ENCODE data around the gene UTP4.
"Not testable (repeated sequence)": the region's sequence is repeated elsewhere in the genome, so short reads cannot be mapped to it uniquely, and the experiment has no call there.

UTP4 gene

DNA sequence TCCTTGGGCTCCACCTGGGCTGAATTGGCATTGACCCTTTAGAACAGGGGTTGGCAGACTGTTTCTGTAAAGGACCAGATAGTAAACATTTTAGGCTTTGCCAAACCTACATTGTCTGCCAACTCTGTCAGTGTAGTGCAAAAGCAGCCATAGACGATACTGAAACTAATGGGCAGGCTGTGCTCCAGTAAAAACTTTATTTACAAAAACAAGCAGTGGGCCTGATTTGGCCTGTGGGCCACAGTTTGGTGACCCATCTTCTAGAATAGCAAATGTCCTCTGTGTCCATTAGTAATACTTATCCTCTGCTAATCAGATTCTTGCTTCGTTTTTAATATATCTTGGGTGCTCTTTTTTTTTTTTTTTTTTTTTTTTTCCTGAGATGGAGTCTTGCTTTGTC lies 6.2 kb downstream of the UTP4 start:
- Histone ChIP-seq H3K79me2 (ENCODE audit: control insufficient read depth, low read length) (peaks cover 85% of the 10 kb centered on the region), H3K4me1 (ENCODE audit: control insufficient read depth, low read length) (peaks cover 11% of the 10 kb centered on the region), H3K36me3 (ENCODE audit: control insufficient read depth, low read length) (peaks cover 92% of the 10 kb centered on the region)

DNA sequence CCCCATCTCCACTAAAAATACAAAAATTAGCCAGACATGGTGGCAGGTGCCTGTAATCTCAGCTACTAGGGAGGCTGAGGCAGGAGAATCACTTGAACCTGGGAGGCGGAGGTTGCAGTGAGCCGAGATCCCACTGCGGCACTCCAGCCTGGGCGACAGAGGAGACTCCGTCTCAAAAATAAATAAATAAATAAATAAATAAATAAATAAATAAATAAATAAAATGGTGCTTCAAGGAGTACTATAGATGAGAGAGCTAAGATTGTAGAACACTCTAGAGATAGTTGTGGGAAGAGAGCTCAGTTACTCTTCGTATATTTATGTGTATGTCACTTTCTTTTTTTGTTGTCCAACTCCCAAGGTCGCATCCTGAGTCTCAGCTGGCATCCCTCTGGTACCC lies 7.0 kb downstream of the UTP4 start:
- H4K20me1 ChIP-seq (ENCODE audit: control insufficient read depth, insufficient read depth, low read depth, low read length) = not testable (repeated sequence)

More for the DNA sequence above, 6.2 kb downstream of the UTP4 start:
- Histone ChIP-seq H3K4me2 (ENCODE audit: low read length) (no peak overlapping the region), H3F3A (ENCODE audit: control insufficient read depth, insufficient read depth) (no peaks in the 10 kb centered on the region), H3K4me3 (ENCODE audit: low read length) (no peak overlapping the region), H3K9me2 (replicated peaks; ENCODE audit: control insufficient read depth, low read length) (no peaks in the 10 kb centered on the region), H3K27me3 (ENCODE audit: control insufficient read depth, low read length) (no peaks in the 10 kb centered on the region), H3K27ac (ENCODE audit: low read depth, low read length) (no peak overlapping the region), H3K9me3 (ENCODE audit: control insufficient read depth, insufficient read depth, low read length) (no peaks in the 10 kb centered on the region), H4K20me1 (ENCODE audit: control insufficient read depth, insufficient read depth, low read depth, low read length) (peaks cover 14% of the 10 kb centered on the region)
- TF ChIP-seq, protein P1, sequence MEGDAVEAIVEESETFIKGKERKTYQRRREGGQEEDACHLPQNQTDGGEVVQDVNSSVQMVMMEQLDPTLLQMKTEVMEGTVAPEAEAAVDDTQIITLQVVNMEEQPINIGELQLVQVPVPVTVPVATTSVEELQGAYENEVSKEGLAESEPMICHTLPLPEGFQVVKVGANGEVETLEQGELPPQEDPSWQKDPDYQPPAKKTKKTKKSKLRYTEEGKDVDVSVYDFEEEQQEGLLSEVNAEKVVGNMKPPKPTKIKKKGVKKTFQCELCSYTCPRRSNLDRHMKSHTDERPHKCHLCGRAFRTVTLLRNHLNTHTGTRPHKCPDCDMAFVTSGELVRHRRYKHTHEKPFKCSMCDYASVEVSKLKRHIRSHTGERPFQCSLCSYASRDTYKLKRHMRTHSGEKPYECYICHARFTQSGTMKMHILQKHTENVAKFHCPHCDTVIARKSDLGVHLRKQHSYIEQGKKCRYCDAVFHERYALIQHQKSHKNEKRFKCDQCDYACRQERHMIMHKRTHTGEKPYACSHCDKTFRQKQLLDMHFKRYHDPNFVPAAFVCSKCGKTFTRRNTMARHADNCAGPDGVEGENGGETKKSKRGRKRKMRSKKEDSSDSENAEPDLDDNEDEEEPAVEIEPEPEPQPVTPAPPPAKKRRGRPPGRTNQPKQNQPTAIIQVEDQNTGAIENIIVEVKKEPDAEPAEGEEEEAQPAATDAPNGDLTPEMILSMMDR (IDR thresholded peaks at IDR 0.05; ENCODE audit: low read depth, low read length, poor library complexity, severe bottlenecking) = no peak
- TF ChIP-seq EZH2phosphoT487 (IDR thresholded peaks at IDR 0.05; ENCODE audit: borderline replicate concordance, low read length) = no peak

DNA sequence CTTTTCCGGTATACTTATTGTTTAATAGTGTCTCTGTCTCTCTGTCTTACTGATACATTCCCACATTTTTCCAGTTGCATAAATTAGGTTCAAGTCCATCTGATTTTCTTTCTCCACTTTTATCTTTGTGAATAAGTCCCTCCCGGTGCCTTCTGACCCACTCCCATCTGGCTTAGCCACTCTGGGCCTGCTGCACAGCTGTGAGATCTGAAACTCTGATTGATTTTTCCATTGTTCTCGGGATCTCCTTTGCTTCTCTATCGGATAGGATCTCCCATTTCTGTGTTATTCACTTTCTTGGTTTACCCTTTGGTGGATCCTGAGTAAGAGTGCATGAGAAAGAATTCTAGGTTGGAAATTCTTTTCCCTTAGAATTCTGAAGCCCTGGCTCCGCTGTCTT lies 8.6 kb downstream of the UTP4 start:
- H3K4me3 ChIP-seq (ENCODE audit: low read length) = no peak overlapping the region
- no peaks in the 10 kb centered on the region for H3K27me3 ChIP-seq (ENCODE audit: control insufficient read depth, low read length)
- H3K36me3 ChIP-seq (ENCODE audit: control insufficient read depth, low read length) = peaks cover 92% of the 10 kb centered on the region
- TF ChIP-seq EZH2phosphoT487 (IDR thresholded peaks at IDR 0.05; ENCODE audit: borderline replicate concordance, low read length) = no peak
- TF ChIP-seq, protein P1 (IDR thresholded peaks at IDR 0.05; ENCODE audit: low read depth, low read length, poor library complexity, severe bottlenecking) = no peak
- peaks cover 7% of the 10 kb centered on the region for H4K20me1 ChIP-seq (ENCODE audit: control insufficient read depth, insufficient read depth, low read depth, low read length)
- H3F3A ChIP-seq (ENCODE audit: control insufficient read depth, insufficient read depth) = peaks cover 5% of the 10 kb centered on the region
- no peak overlapping the region for H3K4me2 ChIP-seq (ENCODE audit: low read length)
- no peaks in the 10 kb centered on the region for H3K9me2 ChIP-seq (replicated peaks; ENCODE audit: control insufficient read depth, low read length)
- H3K27ac ChIP-seq (ENCODE audit: low read depth, low read length) = no peak overlapping the region
- peaks cover 75% of the 10 kb centered on the region for H3K79me2 ChIP-seq (ENCODE audit: control insufficient read depth, low read length)
- H3K4me1 ChIP-seq (ENCODE audit: control insufficient read depth, low read length) = no peaks in the 10 kb centered on the region
- no peaks in the 10 kb centered on the region for H3K9me3 ChIP-seq (ENCODE audit: control insufficient read depth, insufficient read depth, low read length)

More for the DNA sequence above, 7.0 kb downstream of the UTP4 start:
- H3K4me2 ChIP-seq (ENCODE audit: low read length); H3K4me1 ChIP-seq (ENCODE audit: control insufficient read depth, low read length); H3K27me3 ChIP-seq (ENCODE audit: control insufficient read depth, low read length); H3K4me3 ChIP-seq (ENCODE audit: low read length); H3F3A ChIP-seq (ENCODE audit: control insufficient read depth, insufficient read depth); H3K9me2 ChIP-seq (replicated peaks; ENCODE audit: control insufficient read depth, low read length); H3K27ac ChIP-seq (ENCODE audit: low read depth, low read length); H3K9me3 ChIP-seq (ENCODE audit: control insufficient read depth, insufficient read depth, low read length): not testable (repeated sequence)
- Histone ChIP-seq H3K79me2 (ENCODE audit: control insufficient read depth, low read length) (peaks cover 80% of the 10 kb centered on the region), H3K36me3 (ENCODE audit: control insufficient read depth, low read length) (peaks cover 90% of the 10 kb centered on the region)

DNA sequence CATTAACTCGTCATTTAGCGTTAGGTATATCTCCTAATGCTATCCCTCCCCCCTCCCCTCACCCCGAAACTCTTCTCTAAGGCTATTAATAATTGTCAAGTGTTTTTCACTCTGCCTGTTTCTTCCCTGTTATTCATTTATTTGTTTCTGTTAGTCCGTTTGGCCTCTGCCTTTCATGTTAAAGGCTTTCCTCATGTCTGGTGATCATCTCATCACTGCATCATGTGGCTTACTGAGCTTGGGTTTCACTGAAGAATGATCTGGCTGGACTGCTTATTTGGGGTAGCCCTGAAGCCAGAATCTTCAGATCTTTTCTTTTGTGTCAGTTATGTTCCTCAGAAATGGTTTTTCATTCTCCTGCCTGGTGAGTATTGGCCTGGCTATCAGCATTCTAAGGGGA lies 9.5 kb downstream of the UTP4 start:
- no peak for TF ChIP-seq EZH2phosphoT487 (IDR thresholded peaks at IDR 0.05; ENCODE audit: borderline replicate concordance, low read length)
- TF ChIP-seq, protein P1 (IDR thresholded peaks at IDR 0.05; ENCODE audit: low read depth, low read length, poor library complexity, severe bottlenecking) = no peak
- Histone ChIP-seq H3K4me3 (ENCODE audit: low read length) (no peak overlapping the region), H4K20me1 (ENCODE audit: control insufficient read depth, insufficient read depth, low read depth, low read length) (peaks cover 7% of the 10 kb centered on the region), H3K4me1 (ENCODE audit: control insufficient read depth, low read length) (no peaks in the 10 kb centered on the region), H3F3A (ENCODE audit: control insufficient read depth, insufficient read depth) (peaks cover 6% of the 10 kb centered on the region), H3K79me2 (ENCODE audit: control insufficient read depth, low read length) (peaks cover 70% of the 10 kb centered on the region), H3K9me3 (ENCODE audit: control insufficient read depth, insufficient read depth, low read length) (no peaks in the 10 kb centered on the region), H3K27me3 (ENCODE audit: control insufficient read depth, low read length) (no peaks in the 10 kb centered on the region), H3K36me3 (ENCODE audit: control insufficient read depth, low read length) (peaks cover 87% of the 10 kb centered on the region), H3K27ac (ENCODE audit: low read depth, low read length) (no peak overlapping the region), H3K4me2 (ENCODE audit: low read length) (no peak overlapping the region), H3K9me2 (replicated peaks; ENCODE audit: control insufficient read depth, low read length) (no peaks in the 10 kb centered on the region)
